ENCODE measurements around the gene PLAC8. TPM values are rescaled to one million over a fixed set of nuclear protein-coding genes. Genes with fewer than 3 reads are reported as not detected.

The PLAC8 gene
- total and polyA plus RNA-seq, 2 of the 8 experiments (the other 6 are each of a cell fraction or from before 2014, with no cell fraction given): 0.98 to 1.1 TPM

GRCh38 chr4:83132065-83132464, 17.5 kb upstream of the PLAC8 start:
- no peaks in the 10 kb centered on the region for H4K20me1 ChIP-seq (replicated peaks in 1 of 2; ENCODE audit: control insufficient read depth in 1 of 2, insufficient read depth in 2 of 2, low read length in 2 of 2)
- WGBS, 2 experiments (ENCODE audit: extremely low coverage in 1 of 2, insufficient coverage in 1 of 2, insufficient read length in 1 of 2, insufficient replicate concordance in 2 of 2, low coverage in 1 of 2, low lambda C conversion rate in 2 of 2, missing lambda C conversion rate in 1 of 2): 85% methylated on average over 1 of the region's 1 CpG; no CpG with 5 or more reads in 1 of the 2 experiments
- no peak for TF ChIP-seq SP4 (IDR thresholded peaks at IDR 0.05; ENCODE audit: low read length)
- TF ChIP-seq RFX5 (IDR thresholded peaks at IDR 0.05; ENCODE audit: borderline replicate concordance, low read depth, low read length): no peak
- no peak for TF ChIP-seq ATF2 (IDR thresholded peaks at IDR 0.05; ENCODE audit: low read length)
- no peak for TF ChIP-seq NRF1 (IDR thresholded peaks at IDR 0.05; ENCODE audit: low read depth, low read length)
- no peak overlapping the region for H2BK15ac ChIP-seq (ENCODE audit: low read length)
- H2BK20ac ChIP-seq (ENCODE audit: low read length): no peak overlapping the region
- H3K4ac ChIP-seq (replicated peaks; ENCODE audit: insufficient read length, low read depth, low read length): no peak overlapping the region
- H3K9ac ChIP-seq (replicated peaks in 1 of 4; ENCODE audit: extremely low read depth in 1 of 4, low read depth in 3 of 4, low read length in 3 of 4): no peak overlapping the region
- H3K4me3 ChIP-seq (ENCODE audit: extremely low read depth in 1 of 4, insufficient read depth in 2 of 4, low read depth in 3 of 4, low read length in 4 of 4): no peak overlapping the region
- DNase-seq (ENCODE audit: low read depth in 1 of 2, low spot score in 2 of 2) (no peak), FAIRE-seq (no peak)
- no peak overlapping the region for H3K23ac ChIP-seq (ENCODE audit: insufficient read length)
- H3K14ac ChIP-seq (ENCODE audit: insufficient read length): no peak overlapping the region
- CTCF ChIA-PET (ENCODE audit: partially characterized antibody): interaction anchor here (0.7 to 1.3 kb wide), 2 partner anchors 14 to 149 kb away, joined by 3 read pairs; no protein-coding TSS in a partner anchor
- no peak overlapping the region for H4K5ac ChIP-seq (ENCODE audit: insufficient read length, low read depth, low read length)
- H2BK5ac ChIP-seq (ENCODE audit: low read depth, low read length): no peak overlapping the region
- no peaks in the 10 kb centered on the region for H3K79me2 ChIP-seq (ENCODE audit: control insufficient read depth in 1 of 2, insufficient read depth in 2 of 2, low read length in 2 of 2)
- H2BK12ac ChIP-seq (ENCODE audit: low read depth, low read length): no peak overlapping the region
- H4K91ac ChIP-seq (replicated peaks; ENCODE audit: insufficient read length, low read length): no peak overlapping the region
- no peaks in the 10 kb centered on the region for H3K79me1 ChIP-seq (ENCODE audit: low read depth, low read length)
- H3K18ac ChIP-seq (ENCODE audit: extremely low read depth, low read length): no peak overlapping the region
- peaks cover 5 to 9% of the 10 kb centered on the region in 2 experiments; a peak in 1 of 4 replicates for H3K9me3 ChIP-seq (ENCODE audit: insufficient read depth in 2 of 2, low read depth in 1 of 2, low read length in 1 of 2)
- H3K56ac ChIP-seq (replicated peaks; ENCODE audit: insufficient read length, low read depth, low read length): no peak overlapping the region
- H4K8ac ChIP-seq (ENCODE audit: extremely low read depth, insufficient read depth, low read length): no peak overlapping the region
- H3K4me2 ChIP-seq (ENCODE audit: insufficient read depth in 1 of 2, low read depth in 2 of 2, low read length in 2 of 2): no peak overlapping the region
- H2AK5ac ChIP-seq (ENCODE audit: low read depth, low read length): no peak overlapping the region
- H3K27me3 ChIP-seq (replicated peaks in 1 of 4; ENCODE audit: control insufficient read depth in 3 of 4, extremely low read depth in 1 of 4, insufficient read depth in 3 of 4, low read length in 3 of 4): no peaks in the 10 kb centered on the region
- H3K4me1 ChIP-seq (replicated peaks in 1 of 4; ENCODE audit: control insufficient read depth in 3 of 4, insufficient read depth in 4 of 4, low read length in 3 of 4): no peaks in the 10 kb centered on the region
- no peak overlapping the region for H2BK120ac ChIP-seq (replicated peaks; ENCODE audit: low read depth, low read length)
- no peaks in the 10 kb centered on the region for H3K23me2 ChIP-seq (ENCODE audit: low read depth, low read length)
- no peak overlapping the region for H3K27ac ChIP-seq (ENCODE audit: low read depth, low read length)
- POLR2A ChIA-PET (ENCODE audit: partially characterized antibody): no interaction called here
- H2AFZ ChIP-seq (ENCODE audit: low read length): no peak overlapping the region
- H3K36me3 ChIP-seq (ENCODE audit: control insufficient read depth in 2 of 4, insufficient read depth in 4 of 4, low read length in 3 of 4): no peaks in the 10 kb centered on the region
